Measurements from ENCODE around the gene ALDOC.
A peak's percentile ranks its signal among the peaks of the same experiment; 100 is the strongest.

The ALDOC gene

DNA sequence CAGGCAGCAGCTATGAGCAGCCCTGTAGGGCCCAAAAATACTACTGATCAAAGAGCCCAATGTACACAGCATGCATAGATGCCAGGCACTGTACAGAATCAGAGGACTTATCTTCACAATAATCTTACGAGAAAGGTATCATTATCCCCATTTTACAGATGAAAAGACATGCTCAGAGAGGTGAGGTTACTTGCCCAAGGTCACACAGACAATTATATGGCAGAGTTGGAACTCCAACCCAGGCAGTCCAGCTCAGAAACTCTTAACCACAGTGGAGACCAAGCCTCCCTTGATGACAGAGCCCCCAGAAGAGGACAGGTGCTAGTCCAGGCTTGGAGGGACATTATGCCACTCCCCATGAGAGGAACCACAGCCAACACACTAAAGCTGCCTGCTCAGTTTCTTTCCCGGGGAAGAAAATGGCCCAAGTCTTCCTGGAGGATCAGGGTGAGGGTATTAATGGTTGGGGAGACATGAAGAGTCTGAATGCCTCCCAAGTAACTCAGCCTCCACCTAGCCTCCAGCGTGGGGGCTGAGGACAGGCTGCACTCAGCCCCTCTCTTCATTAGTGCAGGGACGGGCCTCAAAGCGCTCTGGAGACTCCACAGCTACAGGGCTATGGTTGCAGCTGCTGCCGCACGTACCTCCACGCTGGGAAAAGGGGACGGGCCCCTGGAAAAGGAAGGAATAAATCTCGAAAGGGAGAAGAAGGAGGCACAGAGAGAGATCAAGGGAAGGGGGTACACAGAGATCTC lies 25.1 kb downstream of the ALDOC start:
- Histone ChIP-seq H2AFZ (ENCODE audit: low read length) (no peak overlapping the region), H3K9me2 (replicated peaks; ENCODE audit: low read depth, low read length) (no peaks in the 10 kb centered on the region), H3F3A (ENCODE audit: low read depth) (no peaks in the 10 kb centered on the region), H3K4me2 (ENCODE audit: low read depth, low read length, poor library complexity, severe bottlenecking) (peak overlapping the region; percentile 94), H3K9me3 (ENCODE audit: insufficient read depth, low read depth, low read length) (no peaks in the 10 kb centered on the region), H3K4me3 (ENCODE audit: low read length, poor library complexity, severe bottlenecking) (peak overlapping the region; percentile 85), H3K79me2 (ENCODE audit: insufficient read depth, low read length) (peaks cover 15% of the 10 kb centered on the region), H3K9ac (ENCODE audit: low read depth, low read length, poor library complexity, severe bottlenecking) (peak overlapping the region; percentile 75), H4K20me1 (ENCODE audit: insufficient read depth, low read length, poor library complexity, severe bottlenecking) (peaks cover 11% of the 10 kb centered on the region), H3K27me3 (ENCODE audit: insufficient read depth, low read length, poor library complexity, severe bottlenecking) (no peaks in the 10 kb centered on the region), H3K4me1 (ENCODE audit: insufficient read depth, low read length, poor library complexity, severe bottlenecking) (peaks cover 42% of the 10 kb centered on the region), H3K36me3 (ENCODE audit: insufficient read depth, low read length) (peaks cover 33% of the 10 kb centered on the region; the same call in 1 of the 2 replicates)
- TF ChIP-seq, protein P1, sequence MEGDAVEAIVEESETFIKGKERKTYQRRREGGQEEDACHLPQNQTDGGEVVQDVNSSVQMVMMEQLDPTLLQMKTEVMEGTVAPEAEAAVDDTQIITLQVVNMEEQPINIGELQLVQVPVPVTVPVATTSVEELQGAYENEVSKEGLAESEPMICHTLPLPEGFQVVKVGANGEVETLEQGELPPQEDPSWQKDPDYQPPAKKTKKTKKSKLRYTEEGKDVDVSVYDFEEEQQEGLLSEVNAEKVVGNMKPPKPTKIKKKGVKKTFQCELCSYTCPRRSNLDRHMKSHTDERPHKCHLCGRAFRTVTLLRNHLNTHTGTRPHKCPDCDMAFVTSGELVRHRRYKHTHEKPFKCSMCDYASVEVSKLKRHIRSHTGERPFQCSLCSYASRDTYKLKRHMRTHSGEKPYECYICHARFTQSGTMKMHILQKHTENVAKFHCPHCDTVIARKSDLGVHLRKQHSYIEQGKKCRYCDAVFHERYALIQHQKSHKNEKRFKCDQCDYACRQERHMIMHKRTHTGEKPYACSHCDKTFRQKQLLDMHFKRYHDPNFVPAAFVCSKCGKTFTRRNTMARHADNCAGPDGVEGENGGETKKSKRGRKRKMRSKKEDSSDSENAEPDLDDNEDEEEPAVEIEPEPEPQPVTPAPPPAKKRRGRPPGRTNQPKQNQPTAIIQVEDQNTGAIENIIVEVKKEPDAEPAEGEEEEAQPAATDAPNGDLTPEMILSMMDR (conservative IDR thresholded peaks at IDR 0.05; ENCODE audit: low read length), result no peak
- no peak for TF ChIP-seq EZH2phosphoT487 (IDR thresholded peaks at IDR 0.05; ENCODE audit: borderline replicate concordance)

DNA sequence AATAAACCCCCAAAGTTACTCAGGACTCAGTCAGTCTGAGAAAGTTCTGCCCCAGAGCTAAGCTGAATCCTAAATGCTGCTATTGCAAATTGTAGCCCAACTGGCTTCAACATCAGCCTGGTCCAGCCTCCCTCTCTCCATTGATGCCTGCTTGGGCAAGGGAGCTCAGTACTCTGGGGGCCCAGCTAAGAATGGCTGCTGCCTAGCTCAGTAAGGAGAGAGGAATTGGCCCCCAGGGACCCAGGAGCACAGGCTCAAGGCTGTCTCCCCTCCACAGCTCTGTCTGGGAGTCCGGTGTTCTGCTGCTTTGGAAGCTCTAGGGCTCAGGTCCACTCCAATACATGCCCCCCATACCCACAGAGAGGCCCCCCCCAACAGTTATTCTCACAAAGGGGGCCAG lies 25.8 kb downstream of the ALDOC start:
- H3F3A ChIP-seq (ENCODE audit: low read depth), result no peaks in the 10 kb centered on the region
- H3K79me2 ChIP-seq (ENCODE audit: insufficient read depth, low read length), result peaks cover 15% of the 10 kb centered on the region
- peaks cover 26% of the 10 kb centered on the region; the same call in 1 of the 2 replicates for H3K36me3 ChIP-seq (ENCODE audit: insufficient read depth, low read length)
- H3K4me2 ChIP-seq (ENCODE audit: low read depth, low read length, poor library complexity, severe bottlenecking), result peak overlapping the region; percentile 94
- no peaks in the 10 kb centered on the region for H3K27me3 ChIP-seq (ENCODE audit: insufficient read depth, low read length, poor library complexity, severe bottlenecking)
- no peaks in the 10 kb centered on the region for H3K9me2 ChIP-seq (replicated peaks; ENCODE audit: low read depth, low read length)
- H3K9me3 ChIP-seq (ENCODE audit: insufficient read depth, low read depth, low read length), result no peaks in the 10 kb centered on the region
- peak overlapping the region; percentile 85 for H3K4me3 ChIP-seq (ENCODE audit: low read length, poor library complexity, severe bottlenecking)
- H3K9ac ChIP-seq (ENCODE audit: low read depth, low read length, poor library complexity, severe bottlenecking), result peak overlapping the region; percentile 75
- TF ChIP-seq EZH2phosphoT487 (IDR thresholded peaks at IDR 0.05; ENCODE audit: borderline replicate concordance), result no peak
- TF ChIP-seq, protein P1 (conservative IDR thresholded peaks at IDR 0.05; ENCODE audit: low read length), result no peak
- H3K4me1 ChIP-seq (ENCODE audit: insufficient read depth, low read length, poor library complexity, severe bottlenecking), result peaks cover 42% of the 10 kb centered on the region
- no peak overlapping the region for H2AFZ ChIP-seq (ENCODE audit: low read length)
- peaks cover 11% of the 10 kb centered on the region for H4K20me1 ChIP-seq (ENCODE audit: insufficient read depth, low read length, poor library complexity, severe bottlenecking)

DNA sequence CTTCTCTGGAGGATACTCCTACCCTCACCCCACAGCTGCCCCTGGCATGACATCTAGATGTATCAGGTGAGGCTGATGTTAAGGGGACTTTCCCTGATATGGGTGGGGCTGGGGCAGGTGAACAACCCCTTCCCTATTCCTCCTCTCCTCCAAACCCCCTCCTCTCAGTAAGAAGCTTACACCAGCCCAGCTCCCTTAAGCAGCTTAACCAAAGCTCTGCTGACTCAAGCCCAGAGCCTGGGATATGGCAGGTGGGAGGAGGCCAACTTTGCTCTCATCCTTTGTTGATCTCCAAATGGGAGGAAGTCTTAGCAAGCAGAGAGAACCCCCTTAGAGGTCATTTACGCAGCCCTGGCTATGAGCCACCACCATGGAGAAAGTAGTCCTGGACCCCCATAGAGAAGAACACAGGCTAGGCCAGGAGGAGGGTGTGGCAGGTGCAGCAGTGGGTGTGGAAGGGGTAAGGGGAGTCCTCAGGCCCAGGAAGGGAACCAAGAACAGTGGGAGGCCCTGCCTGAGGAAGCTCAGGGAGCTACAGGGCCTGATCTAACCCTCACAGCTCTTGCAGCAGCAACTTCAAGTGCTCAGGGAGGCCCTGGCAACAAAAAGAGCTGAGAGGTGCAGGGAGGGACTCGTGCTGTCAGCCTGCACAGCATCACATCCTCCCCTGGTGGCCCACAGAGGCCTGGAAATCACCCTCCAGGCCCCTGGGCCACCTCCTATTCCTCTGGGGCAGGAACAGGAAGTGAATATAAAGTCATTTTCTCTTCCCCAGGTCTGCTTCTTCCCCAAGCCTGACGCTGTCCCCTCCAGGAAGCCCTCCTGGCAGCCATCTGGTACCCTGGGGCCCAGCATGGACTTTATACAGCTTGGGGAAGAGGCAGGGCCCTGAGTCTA lies 27.2 kb downstream of the ALDOC start:
- H3K9ac ChIP-seq (ENCODE audit: low read depth, low read length, poor library complexity, severe bottlenecking), result peak overlapping the region; percentile 75
- H2AFZ ChIP-seq (ENCODE audit: low read length), result no peak overlapping the region
- peaks cover 11% of the 10 kb centered on the region for H4K20me1 ChIP-seq (ENCODE audit: insufficient read depth, low read length, poor library complexity, severe bottlenecking)
- H3K4me3 ChIP-seq (ENCODE audit: low read length, poor library complexity, severe bottlenecking), result peak overlapping the region; percentile 85
- TF ChIP-seq, protein P1 (conservative IDR thresholded peaks at IDR 0.05; ENCODE audit: low read length), result no peak
- no peak for TF ChIP-seq EZH2phosphoT487 (IDR thresholded peaks at IDR 0.05; ENCODE audit: borderline replicate concordance)
- peaks cover 42% of the 10 kb centered on the region for H3K4me1 ChIP-seq (ENCODE audit: insufficient read depth, low read length, poor library complexity, severe bottlenecking)
- peaks cover 14% of the 10 kb centered on the region; the same call in 1 of the 2 replicates for H3K36me3 ChIP-seq (ENCODE audit: insufficient read depth, low read length)
- no peaks in the 10 kb centered on the region for H3K27me3 ChIP-seq (ENCODE audit: insufficient read depth, low read length, poor library complexity, severe bottlenecking)
- H3K79me2 ChIP-seq (ENCODE audit: insufficient read depth, low read length), result peaks cover 15% of the 10 kb centered on the region
- H3K9me3 ChIP-seq (ENCODE audit: insufficient read depth, low read depth, low read length), result no peaks in the 10 kb centered on the region
- peak overlapping the region; percentile 94 for H3K4me2 ChIP-seq (ENCODE audit: low read depth, low read length, poor library complexity, severe bottlenecking)
- H3K9me2 ChIP-seq (replicated peaks; ENCODE audit: low read depth, low read length), result no peaks in the 10 kb centered on the region
- no peaks in the 10 kb centered on the region for H3F3A ChIP-seq (ENCODE audit: low read depth)

Measured in Loucy (cell line).